GM12892 (cell line): ENCODE data around the gene RNPEPL1. TPM values are rescaled to one million over a fixed set of nuclear protein-coding genes. Genes with fewer than 3 reads are reported as not detected.
"Not testable (repeated sequence)": the region's sequence is repeated elsewhere in the genome, so short reads cannot be mapped to it uniquely, and the experiment has no call there.

Experiments
- DNase-seq: peaks from one replicate; pipeline ENCODE4 v3.0.0; 2011; ENCODE audit not compliant: insufficient read length
- FAIRE-seq: peaks from 2 replicates; lab custom pipeline; 2011; peaks lifted over from hg19 to GRCh38; lab: Jason Lieb, UNC
- POLR2A ChIP-seq: IDR thresholded peaks from 2 replicates; pipeline ENCODE4 v1.6.1; 2011; ENCODE audit warnings: low read depth, low read length, control low read depth
- POLR2AphosphoS5 ChIP-seq: IDR thresholded peaks from 2 replicates; pipeline ENCODE4 v1.6.1; 2011; ENCODE audit warnings: low read depth, low read length, control low read depth
- TAF1 ChIP-seq: IDR thresholded peaks from 2 replicates; pipeline ENCODE4 v1.6.1; 2011; ENCODE audit warnings: low read depth, mild to moderate bottlenecking, control low read depth, low read length, borderline replicate concordance
- polyA plus RNA-seq: library from polyadenylated mRNA; unstranded; fragments of >200 nt; gene quantifications from one replicate; pipeline ENCODE4 v1.2.1, GENCODE V29; 2012; ENCODE audit warnings: missing spikeins, inconsistent platforms; ENCODE audit not compliant: missing spikeins

Gene RNPEPL1, protein sequence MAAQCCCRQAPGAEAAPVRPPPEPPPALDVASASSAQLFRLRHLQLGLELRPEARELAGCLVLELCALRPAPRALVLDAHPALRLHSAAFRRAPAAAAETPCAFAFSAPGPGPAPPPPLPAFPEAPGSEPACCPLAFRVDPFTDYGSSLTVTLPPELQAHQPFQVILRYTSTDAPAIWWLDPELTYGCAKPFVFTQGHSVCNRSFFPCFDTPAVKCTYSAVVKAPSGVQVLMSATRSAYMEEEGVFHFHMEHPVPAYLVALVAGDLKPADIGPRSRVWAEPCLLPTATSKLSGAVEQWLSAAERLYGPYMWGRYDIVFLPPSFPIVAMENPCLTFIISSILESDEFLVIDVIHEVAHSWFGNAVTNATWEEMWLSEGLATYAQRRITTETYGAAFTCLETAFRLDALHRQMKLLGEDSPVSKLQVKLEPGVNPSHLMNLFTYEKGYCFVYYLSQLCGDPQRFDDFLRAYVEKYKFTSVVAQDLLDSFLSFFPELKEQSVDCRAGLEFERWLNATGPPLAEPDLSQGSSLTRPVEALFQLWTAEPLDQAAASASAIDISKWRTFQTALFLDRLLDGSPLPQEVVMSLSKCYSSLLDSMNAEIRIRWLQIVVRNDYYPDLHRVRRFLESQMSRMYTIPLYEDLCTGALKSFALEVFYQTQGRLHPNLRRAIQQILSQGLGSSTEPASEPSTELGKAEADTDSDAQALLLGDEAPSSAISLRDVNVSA
- polyA plus RNA-seq, result 10.2 TPM

DNA sequence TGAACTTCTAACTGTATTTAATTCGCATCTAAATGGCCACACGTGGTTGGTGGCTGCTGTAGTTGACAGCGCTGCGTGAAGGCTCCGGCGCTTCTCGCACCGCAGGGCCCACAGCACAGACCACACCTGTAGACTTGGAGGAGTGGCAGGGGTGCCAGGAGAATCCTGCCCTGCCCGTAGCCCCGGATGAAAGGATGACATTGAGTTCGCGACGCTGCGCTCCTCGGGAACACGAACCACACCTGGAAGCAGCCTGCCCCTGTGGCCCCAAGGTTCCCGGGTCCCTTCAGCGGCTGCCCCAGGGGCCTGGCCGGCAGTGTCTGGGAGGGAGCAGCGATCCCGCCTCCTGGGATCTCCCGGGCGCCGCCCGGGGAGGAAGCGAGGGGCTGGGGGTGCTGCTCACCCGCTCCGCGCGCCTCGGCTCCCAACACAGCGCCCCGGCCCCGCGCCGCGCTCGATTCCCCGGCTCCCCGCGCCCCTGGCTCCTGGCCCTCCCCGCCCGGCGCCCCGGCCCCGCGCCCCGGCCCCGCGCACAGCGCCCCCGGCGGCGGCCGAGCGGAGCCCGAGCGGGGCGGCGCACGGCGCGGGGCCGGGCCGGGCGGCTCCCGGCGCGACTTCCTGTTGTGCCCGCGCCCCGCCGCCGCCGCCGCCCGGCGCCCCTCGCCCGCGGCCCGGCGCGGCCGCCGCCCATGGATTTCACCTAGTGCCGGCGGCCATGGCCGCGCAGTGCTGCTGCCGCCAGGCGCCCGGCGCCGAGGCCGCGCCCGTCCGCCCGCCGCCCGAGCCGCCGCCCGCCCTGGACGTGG, at the start of gene RNPEPL1:
Gene RNPEPL1, plus strand, starts transcription at position 613 of the 806 bp plus-strand sequence. Its CDS starts 103 bp downstream, at position 716.
- TF ChIP-seq POLR2AphosphoS5 (no peak), POLR2A (no peak; the same call in 1 of the 2 replicates), TAF1 (no peak)
- DNase-seq, result no peak
- peak; percentile 67 for FAIRE-seq

DNA sequence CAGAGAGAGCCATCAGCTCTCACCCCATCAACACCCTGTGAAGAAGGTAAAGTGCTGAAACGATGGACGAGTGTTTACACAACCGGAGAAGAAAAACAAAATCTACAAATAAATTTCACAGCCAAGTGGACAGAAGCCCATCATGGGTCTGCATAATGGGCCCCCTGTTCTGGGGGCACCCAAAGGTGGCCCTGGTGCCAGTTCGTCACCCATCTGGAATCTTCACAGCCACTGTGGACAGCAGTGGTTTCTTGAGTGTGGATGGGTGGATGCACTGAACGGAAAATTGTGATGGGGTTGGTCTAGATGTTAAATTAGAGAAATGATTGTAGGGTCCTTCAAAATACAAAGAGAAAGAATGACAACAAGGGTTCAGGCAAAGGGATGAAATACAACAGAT, 49.3 kb upstream of the RNPEPL1 start:
- FAIRE-seq, result no peak
- TF ChIP-seq POLR2AphosphoS5, result no peak
- TF ChIP-seq TAF1, result no peak
- no peak for TF ChIP-seq POLR2A
- DNase-seq, result no peak

DNA sequence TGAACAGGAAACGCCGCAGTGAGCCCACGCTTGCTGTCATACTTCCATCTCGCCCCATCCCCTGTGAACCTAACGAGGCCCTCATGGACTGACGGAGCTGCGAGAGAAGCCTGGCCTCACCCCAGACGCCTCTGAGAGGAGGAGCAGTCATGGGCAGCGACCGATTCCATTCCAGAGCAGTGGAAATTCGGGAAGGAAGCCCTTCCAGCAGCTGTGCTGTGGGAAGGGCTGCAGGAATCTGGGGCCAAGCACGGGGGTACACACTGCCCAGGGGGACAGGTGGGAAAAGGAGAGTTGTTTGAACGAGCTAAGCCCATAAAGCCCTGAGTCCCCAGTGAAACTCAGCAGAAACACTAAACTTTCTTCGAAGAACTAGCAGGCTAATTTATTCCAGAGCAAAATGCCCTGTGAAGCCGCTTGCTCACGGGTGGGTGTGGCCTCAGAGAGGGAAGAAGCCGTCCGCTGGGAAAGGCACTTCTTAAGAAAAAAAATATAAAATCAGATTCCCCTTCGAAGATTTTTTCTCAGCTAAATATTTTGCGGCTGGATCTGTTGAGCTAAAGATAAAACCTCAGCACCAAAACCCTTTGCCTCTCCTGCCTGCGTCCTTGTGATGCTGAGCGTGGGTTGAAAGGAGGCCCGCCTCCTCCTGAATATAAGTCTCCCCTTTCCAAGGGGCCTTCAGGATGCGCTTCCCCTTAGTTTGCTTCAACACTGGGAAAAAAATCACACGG, 48.7 kb upstream of the RNPEPL1 start:
- FAIRE-seq, result no peak
- TF ChIP-seq TAF1 (no peak), POLR2AphosphoS5 (no peak), POLR2A (no peak)
- no peak for DNase-seq

DNA sequence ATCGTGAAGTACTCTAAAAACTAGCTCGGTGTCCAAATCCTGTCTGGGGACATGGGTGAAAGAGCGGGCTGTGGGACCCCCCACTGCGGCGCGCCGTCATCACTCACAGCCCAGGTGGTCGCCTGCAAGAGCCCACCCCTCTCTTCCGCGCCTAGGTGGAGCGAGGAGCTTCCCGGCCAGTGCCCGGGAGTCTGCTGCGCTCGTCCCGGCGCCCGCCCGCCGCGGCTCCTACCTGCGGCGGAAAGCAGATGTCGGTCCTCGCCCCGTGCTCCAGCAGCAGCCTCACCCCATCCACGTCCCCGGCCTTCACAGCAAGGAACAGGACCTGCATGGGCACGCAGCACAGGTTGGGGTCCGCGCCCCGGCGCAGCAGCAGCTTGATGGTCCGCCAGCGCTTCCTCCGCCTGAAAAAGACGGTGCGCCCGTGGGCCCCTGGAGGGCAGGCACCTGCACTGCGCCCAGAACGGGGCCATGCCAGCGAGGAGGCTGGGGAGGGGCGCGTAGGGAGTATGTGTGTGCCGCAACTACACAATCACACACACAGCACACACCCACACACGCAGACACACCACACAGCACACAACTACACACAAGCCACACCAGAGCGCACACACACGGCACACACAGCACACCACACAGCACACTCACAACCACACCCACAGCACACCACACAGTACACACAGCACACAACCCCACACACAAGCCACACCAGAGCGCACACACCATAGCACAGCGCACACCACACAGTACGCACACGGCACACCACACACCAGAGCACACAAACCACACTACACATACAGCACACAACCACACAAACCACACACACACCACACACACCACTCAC, 47.9 kb upstream of the RNPEPL1 start:
- no peak for DNase-seq
- FAIRE-seq, result no peak
- TF ChIP-seq TAF1 (no peak), POLR2AphosphoS5 (no peak)

DNA sequence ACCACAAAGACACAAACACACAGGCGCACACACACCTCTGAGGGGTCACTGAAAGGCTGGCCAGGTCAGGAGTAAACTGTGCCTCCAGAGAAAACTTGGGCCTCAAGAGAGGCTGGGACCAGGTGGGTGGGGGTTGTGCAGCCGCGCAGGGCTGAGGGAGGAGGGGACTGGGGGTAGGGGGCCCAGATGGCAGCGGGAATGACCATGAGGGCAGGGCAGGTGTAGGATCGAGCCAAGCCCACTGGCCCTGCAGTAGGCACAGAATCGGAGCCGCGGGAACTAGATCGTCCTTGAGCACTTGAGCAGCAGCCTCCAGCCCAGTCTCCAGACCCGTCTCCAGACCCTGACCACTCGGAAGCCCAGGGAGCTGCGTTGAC, 47.3 kb upstream of the RNPEPL1 start:
- TF ChIP-seq POLR2AphosphoS5, result no peak
- no peak for TF ChIP-seq TAF1
- TF ChIP-seq POLR2A, result no peak
- DNase-seq (no peak), FAIRE-seq (no peak)

DNA sequence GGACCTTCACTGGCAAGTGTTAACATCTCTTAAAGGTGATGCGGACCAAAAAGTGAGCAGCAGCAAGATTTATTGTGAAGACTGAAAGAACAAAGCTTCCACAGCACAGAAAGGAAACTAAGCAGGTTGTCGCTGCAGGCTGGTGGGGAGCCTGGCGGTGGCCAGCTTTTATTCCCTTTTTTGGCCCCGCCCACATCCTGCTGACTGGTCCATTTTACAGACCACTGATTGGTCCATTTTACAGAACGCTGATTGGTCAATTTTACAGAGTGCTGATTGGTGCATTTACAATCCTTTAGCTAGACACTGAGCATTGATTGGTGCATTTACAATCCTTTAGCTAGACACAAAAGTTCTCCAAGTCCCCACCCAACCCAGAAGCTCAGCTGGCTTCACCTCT, 46.4 kb upstream of the RNPEPL1 start:
- not testable (repeated sequence) for DNase-seq
- FAIRE-seq, result peak; percentile 33

DNA sequence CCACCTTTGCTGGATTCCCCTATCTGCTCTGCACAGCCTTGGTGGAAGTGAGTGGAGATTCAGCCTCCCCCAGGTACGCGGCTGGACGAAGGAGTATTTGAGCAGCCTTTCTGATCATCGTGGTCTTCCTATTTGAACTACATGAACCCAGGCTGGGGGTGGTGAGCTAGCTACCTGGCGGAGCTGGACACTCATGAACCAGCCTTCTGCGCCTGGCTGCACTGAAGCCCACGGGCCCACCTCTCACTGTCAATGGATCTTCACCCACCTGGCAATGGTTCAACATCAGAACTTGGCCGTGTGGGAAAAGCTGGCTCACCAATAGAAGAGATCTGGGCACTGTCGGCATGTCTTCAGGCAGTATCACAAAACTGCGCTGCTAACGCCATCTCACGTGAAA, 45.9 kb upstream of the RNPEPL1 start:
- TF ChIP-seq POLR2AphosphoS5 (no peak), TAF1 (no peak), POLR2A (no peak)
- no peak for FAIRE-seq

DNA sequence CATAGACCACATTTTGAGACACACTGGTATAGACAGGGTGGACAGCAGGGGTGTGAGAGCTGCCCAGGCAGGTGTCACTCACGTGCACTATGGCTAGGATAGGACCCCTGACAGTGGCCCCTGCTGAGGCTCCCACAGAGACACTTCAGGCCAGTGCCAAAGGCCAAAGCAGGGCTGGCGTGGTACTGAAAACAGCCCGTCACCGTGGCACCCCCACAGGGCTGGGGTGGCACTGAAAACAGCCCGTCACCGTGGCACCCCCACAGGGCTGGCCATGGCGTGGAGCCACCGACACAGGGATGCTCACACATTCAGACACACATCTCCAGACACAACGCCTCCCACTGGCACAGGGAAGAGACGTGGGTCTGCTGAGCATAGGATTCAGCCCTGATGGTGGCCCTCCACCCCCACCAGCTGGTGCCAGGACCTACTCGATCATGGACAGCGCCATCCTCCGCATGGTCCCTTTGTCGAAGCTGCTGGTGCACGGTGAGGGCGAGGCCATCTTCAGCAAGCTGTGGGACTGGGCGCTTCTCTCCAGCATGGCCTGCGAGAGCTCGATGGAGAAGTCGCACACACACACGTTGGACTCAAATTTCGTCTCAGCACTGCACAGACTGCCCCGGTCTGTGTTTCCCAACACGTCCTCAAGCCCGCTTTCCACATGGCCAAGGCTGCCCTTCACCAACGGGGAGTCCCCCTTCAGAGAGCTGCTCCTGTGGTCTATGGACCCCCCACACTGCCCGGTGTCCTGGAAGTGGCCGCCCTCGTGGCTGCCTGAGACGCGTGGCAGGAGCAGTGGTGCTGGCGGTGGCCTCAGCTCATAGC, 44.6 kb upstream of the RNPEPL1 start:
- FAIRE-seq, result no peak
- no peak for DNase-seq
- no peak for TF ChIP-seq TAF1
- no peak for TF ChIP-seq POLR2AphosphoS5
- no peak for TF ChIP-seq POLR2A

More for the DNA sequence above, 45.9 kb upstream of the RNPEPL1 start:
- DNase-seq, result no peak

DNA sequence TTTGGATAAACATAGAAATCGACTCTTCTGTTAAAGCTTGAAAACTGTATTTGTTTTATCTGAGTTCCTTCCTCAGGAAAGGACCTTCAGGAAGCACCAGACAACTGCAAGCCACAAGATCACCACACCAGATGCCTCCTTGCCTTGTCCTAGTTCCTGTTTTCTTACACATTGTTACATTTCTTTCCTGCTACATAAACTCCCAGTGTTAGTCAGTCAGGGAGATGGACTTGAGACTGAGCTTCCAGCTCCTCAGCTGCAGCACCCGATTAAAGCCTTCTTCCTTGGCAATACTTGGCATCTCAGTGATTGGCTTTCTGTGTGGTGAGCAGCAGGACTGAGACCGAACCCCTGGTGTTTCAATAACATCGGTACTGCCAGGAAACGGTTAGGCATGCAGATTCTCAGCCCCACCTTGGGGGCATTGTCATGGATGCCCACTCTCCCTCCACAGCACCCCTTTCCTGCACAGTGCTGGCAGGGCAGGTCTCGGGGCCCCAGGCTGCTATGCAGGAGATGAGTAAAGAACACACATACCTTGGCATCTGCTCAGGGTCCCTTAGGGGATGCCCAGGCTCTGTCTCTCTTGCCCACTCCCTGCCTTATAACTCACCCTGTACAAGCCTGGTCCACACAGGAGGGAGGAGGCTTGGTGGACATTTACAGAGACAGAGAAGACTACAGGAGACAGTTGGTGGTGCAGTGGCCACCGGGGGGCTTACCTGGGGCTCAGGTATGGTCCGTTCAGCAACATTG, 43.1 kb upstream of the RNPEPL1 start:
- TF ChIP-seq POLR2A (no peak), POLR2AphosphoS5 (no peak), TAF1 (no peak)
- FAIRE-seq (no peak), DNase-seq (no peak)
